Heart left ventricle (tissue), 13 donors: ENCODE data around the gene MEGF10.

Experiments
- CTCF ChIP-seq, 12 donors: fragments of 200-600 bp; sonication (generic) in 4 of 12; IDR thresholded peaks; one replicate each; pipeline versions ENCODE4 v1.5.0 to v1.8.0; 2018 to 2022; ENCODE audit warnings: antibody characterized with exemption in 12 of 12, mild to moderate bottlenecking in 5 of 12
- POLR2A ChIP-seq, 2 donors: fragments of 450-650 bp; IDR thresholded peaks; one replicate each; pipeline ENCODE4 v1.6.1; 2017; ENCODE audit warnings: antibody characterized with exemption in 2 of 2, mild to moderate bottlenecking in 2 of 2, moderate library complexity in 2 of 2
- donor health status: ischemic (EF 13 %, LVEDD 7.1; RV severe dilation, severe dysfunction).
- donor health status: DM: no; HTN: yes; CAD: no.
- donor health status: DM: no; HTN: no; CAD: no.
- donor health status: ischemic (EF 25% LVEDD 6.9; RV normal size, moderate dysfunction).
- donor health status: ischemic (EF 25% LVEDD 5.7; RV mildly dilated, moderate dysfunction).
- donor health status: ischemic (EF 35%, LVEDD 5.7; RV mildly dilated, moderate dysfunction).
- donor health status: nonischemic (EF 11% LVEDD 7.7; RV severe dilation, severe dysfunction).
- donor health status: DM: yes; HTN: yes; CAD: no.
- donor health status: PGD.
- donor health status: ischemic (EF 29% LVEDD 5.4; RV normal size, mild dysfunction).
- donor health status: nonischemic (EF 23%, LVEDD 6.1; RV moderate dilation, normal function).

GRCh38 chr5:127290946-127291693, 524 bp downstream of the MEGF10 start:
- no peak for TF ChIP-seq CTCF (IDR thresholded peaks at IDR 0.05)
- TF ChIP-seq POLR2A (IDR thresholded peaks at IDR 0.05) = no peak
